Dedifferentiated amniotic fluid mesenchymal stem cell (primary cell): ENCODE data around the gene METTL23.
"Not testable (repeated sequence)": the region's sequence is repeated elsewhere in the genome, so short reads cannot be mapped to it uniquely, and the experiment has no call there.

ENCODE experiments used
- DNase-seq: peaks from one replicate; pipeline ENCODE4 v3.0.0-alpha.2; 2016; ENCODE audit errors: extremely low spot score

The METTL23 gene

DNA sequence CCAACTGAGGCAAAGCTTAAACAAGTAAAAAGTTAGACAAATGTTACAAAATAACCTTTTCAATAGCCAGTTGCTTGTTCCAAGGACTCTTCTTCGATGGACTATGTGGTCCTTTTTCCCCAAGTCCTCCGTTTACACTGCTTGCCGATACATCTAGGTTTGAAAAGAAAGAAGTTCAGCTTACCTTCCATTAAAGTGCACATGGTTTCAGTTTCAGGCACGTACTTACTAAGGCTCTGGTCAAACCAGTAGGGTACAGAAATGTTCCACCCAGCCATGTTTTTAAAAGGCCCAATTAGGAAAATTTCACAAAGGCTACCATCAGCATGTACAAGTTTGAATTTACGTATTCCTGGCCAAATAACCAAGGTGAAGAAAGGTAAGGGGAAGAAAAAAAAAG lies 8.4 kb downstream of the METTL23 start:
- no peak for DNase-seq

DNA sequence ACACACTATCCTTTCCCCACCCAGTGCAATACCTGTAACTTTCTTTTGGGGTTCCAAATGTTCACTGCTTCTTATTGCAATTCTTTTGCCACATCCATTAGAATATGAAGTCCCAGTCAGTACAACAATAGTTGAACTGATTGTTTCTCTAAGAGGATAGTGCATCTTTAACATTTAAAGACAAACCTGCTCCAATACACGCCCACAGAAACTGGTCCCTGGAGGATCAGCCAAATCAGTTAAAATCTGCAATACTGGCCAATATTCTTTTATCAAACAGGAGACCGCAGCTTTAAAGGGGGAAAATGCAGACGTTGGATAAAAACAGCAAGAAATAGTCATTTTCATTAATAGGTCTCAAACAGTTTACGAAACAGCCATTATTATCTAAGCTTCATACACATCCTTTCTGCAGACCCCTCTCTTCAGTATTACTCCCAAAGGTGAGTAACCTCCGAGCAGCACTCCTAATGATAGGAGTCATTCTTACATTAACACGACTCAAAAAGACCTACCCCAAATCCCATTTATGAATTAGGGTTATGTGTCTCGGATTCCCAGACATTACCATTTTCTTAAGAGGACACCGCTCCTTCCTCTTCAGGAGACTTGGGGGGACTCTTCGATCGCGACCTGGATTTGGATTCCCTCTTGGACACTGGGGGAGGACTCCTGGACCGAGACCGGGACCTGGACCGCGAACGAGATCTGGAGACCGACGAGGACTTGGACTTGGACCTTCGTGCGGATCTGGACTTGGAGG lies 9.1 kb downstream of the METTL23 start:
- DNase-seq, result no peak

DNA sequence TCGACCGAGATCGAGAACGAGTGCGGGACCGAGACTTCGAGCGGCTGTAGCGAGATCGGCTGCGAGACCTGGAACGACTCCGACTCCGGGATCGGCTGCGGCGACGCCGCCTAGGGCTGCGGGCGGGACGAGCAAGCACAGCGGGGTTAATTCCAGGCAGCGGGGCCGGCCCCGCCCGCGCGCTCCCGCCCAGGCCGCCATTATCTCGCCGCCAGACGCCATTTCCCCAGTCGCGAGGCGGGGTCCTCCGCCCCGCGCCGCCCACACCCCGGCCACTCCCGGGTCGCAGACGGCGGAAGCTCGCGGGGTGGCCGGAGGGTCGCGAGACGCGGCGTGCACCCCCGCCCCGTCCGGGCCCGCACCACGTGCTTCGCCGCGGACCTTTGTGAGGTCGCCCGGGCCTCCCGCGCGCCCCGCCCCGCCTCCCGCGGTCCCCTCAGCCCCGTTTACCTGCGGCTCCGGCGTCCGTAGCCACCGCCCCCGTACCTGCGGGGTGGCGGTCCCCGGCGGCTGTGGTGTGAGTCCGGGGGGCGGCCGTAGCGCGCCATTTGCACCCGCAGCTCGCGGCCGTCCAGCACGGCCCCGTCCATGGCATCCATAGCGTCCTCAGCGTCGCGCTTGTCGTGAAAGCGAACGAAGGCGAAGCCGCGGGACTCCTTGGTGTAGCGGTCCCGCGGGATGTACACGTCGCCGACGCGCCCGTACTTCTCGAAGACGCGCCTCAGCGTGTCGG lies 9.9 kb downstream of the METTL23 start:
- peak; percentile 64 for DNase-seq

DNA sequence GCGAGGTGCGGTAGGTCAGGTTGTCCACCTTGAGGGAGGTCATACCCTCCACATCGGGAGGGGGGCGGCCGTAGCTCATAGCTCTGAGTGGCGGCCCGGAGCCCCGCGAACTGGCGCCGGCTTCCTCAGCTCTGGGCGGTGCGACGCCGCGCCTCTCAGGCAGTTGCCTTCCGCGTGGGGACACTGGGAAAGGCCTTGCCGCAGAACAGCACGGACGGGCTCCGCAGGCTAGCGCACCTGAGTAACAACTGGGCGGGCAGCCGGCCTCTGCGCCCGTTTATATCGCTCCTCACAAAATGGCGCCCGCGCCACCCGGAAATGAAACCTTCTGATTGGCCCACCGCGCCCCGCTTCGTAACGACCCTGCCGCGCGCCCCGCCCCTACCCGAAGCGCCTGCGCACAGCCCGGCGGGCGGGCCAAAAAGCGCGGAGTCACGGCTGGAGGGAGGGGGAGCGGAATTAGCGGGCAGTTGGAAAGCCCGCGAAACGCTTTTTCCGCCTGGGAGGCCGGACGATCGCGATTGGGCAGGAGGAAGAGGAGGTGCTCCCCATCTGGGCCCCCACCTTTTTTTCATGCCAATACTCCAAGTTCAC lies 10.5 kb downstream of the METTL23 start, which contains the start of gene SRSF2:
SRSF2 (minus strand) TSS at position 250 of the 594 bp plus-strand sequence; CDS start at position 79, 171 bp downstream.
- peak; percentile 98 for DNase-seq

DNA sequence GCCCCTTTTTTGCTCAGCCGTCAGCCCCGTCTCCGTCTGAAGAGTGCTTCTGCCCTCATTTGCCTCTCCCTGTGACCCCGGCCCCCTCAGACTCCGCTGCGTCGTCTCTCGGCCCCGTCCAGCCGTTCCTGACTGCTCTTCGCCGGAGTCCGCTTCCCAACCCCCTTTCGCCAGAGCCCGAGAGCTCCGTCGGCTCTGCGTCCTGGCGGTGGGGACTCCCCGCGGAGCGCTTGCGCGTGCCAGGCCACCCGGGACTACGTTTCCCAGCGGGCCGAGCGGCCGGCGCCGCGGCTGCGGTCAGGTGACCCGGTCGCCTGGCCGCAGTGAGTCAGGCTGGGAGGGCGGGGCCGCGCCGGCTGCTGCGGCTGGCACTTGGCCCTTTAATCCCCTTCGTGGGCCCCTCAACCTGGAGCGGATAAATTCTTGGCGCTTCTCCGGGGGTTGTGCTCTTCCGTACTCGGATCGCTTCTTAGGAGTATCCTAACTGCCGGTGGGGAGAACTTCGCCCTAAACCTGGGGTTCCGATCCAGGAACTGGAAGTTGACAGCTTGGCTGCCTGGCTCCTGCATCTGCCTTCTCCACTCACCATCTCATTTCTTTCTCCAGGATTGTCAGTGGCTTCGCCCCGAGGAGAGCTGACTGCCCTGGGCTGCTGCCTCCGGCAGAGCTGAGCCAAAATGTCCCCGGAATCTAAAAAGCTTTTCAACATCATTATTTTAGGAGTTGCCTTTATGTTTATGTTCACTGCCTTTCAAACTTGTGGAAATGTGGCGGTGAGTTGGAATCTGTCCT lies 11.2 kb downstream of the METTL23 start, which contains the start of gene MFSD11:
MFSD11 (plus strand) TSS at position 444 of the 792 bp plus-strand sequence; CDS start at position 678, 234 bp downstream.
- peak; percentile 89 for DNase-seq

DNA sequence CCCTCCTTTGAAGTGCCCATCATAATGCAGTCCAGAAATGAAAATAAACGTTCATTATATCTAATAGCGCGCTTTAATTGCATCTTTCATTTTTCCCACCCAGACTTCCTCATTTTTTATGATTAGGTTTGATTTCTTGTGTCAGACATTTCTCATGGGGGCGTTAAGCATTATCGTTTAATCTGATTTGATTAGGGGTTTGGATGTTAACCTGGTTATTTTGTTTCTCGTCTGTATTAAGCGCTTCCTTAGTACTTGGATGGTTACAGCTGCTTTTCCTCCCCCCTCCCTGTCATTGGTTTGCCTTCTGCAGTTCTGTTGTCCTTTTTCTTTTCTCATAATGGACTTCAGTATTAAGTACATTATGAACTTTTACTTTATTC lies 11.8 kb downstream of the METTL23 start:
- no peak for DNase-seq

DNA sequence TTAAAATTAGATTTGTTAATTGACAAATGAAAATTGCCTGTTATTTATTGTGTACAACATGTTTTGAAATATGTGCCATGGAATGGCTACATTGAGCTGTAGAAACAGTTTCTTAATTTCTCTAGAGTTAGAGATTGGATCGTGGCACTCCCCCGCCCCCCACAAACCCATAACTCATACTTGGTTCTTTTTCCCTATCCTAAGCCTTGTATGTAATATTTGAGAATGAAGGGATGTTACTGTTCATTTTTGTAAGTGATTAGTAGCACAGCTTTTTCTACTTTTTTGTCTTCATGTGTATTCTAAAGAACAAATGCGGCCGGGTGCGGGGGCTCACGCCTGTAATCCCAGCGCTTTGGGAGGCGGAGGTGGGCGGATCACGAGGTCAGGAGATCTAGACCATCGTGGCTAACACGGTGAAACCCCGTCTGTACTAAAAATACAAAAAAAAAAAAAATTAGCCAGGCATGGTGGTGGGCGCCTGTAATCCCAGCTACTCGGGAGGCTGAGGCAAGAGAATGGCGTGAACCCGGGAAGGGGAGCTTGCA lies 13.0 kb downstream of the METTL23 start:
- not testable (repeated sequence) for DNase-seq

DNA sequence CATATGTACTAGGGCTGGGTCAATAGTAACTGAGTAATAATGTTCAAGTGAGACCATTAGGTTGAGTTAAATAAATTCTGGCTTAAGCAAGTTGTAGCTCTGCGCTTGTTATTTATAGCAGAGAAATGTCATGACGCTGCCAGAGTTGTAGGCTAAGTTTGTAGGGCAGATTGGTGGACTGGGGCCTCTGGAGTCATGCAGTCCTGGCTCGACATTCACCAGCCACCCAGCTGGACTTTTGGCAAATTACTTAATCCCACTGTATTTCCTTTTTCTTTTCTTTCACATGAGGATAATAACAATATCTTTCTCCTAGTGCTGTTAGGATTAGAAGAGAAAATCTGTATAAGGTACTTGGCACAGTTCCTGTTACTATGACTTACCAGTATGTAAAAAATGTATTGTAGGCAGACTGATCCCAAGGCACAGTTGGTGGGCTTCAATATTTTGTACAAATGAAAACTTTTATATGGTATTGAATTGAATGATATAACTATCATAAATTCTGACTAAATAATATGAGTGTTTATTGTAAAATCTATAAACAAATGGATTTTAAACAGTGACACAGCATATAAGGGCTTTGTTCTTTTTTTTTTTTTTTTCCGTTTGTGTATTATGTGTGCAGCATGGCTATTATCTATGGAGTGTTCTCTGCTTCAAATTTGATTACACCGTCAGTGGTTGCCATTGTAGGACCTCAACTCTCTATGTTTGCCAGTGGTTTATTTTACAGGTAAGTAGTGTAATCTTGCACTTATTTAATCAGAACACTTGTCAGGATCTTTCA lies 13.9 kb downstream of the METTL23 start:
- no peak for DNase-seq

DNA sequence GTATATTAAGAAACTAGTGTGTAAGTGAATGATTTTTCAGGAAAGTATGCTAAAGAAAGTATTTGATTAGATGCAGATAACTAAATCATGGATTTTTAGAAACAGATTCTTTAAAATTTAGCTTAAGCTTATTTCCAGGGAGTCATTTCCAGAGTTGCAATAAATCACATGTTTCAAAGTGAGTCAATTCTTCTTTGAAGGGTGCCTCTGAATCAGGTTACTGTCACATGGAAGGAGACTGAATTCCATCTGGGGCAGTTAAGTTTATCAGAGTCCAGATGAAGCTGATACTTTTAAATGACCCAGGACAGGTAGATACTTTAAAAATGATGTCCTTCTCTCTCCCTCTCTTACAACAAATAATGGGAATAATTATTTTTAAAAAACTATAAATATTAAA lies 16.3 kb downstream of the METTL23 start:
- DNase-seq, result no peak

DNA sequence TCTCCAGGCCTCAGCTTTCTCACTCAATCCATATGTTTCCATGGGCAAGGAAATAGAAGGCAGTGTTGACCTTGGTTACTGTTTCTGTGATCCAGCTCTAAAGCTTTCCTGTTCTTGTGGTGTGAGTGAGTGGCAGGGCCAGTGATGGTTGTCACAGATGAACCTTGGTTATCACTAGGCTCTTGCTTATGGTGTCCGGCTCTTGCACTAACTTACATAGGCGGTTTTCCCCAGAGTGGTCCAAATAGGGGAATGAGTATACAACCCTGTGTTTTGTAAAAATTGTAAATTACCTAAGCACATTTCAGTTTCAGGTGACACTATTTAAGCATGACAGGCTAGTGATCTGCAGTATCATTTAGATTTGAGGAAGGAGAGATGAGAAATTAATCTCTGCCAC lies 18.1 kb downstream of the METTL23 start:
- no peak for DNase-seq

DNA sequence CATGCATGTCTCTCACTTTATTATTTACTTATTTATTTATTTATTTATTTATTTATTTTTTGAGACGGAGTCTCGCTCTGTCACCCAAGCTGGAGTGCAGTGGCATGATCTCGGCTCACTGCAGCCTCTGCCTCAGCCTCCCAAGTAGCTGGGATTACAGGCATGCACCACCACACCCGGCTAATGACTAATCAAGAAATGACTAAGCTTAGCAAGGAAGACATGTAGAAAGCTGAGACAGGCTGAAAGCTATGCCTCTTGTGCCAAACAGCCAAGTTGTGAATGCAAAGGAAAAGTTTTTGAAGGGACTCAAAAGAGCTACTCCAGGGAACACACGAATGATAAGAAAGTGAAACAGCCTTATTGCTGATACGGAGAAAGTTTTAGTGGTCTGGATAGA lies 19.1 kb downstream of the METTL23 start:
- not testable (repeated sequence) for DNase-seq

DNA sequence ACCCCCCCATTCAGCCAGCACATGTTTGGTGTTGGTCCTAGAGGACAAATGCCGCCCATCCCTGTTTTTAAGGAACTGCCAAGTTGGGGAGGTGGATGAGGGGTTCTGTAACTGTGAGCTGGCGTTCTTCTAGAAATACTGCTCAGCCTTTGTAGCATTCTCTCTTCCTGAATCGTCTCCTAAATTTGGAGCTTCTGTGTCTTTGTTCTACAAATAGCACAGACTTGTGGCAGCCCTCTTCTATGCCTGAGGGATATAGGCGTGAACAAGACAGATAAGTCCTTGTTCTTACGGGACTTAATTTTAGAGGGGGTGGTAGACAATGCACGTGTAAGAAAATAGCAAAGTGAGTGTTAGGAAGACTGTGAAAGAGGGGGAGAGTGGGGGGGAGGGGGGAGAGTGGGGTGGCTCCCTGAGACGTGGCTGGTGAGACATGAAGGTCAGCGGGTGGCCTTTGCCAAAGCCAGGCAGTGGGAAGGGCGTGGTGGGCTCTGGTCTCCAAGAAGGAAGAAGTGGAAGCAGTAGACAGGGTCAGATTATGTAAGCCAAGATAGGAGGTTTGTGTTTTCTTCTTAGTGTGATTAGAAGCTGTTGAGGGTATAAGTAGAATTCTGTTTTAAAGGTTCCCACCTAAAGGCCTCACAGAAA lies 21.2 kb downstream of the METTL23 start:
- DNase-seq, result no peak

DNA sequence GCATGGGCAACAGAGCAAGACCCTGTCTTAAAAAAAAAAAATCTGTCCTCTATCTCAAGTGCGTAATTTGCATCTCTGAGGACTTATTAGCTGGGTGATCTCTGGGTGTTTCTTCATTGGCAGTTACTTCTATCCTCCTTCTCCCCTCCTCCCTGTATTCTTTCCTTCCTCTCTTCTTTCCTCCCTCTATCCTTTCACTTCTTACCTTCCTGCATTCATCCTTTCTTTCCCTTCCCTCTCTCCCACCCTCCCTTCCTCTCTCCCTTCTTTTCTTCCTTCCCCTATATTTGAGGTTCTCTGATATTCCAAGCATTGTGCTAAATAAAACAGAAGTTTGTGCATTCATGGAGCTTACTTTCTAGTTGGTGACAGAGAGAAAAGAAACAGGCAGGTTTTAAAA lies 22.0 kb downstream of the METTL23 start:
- DNase-seq, result no peak

DNA sequence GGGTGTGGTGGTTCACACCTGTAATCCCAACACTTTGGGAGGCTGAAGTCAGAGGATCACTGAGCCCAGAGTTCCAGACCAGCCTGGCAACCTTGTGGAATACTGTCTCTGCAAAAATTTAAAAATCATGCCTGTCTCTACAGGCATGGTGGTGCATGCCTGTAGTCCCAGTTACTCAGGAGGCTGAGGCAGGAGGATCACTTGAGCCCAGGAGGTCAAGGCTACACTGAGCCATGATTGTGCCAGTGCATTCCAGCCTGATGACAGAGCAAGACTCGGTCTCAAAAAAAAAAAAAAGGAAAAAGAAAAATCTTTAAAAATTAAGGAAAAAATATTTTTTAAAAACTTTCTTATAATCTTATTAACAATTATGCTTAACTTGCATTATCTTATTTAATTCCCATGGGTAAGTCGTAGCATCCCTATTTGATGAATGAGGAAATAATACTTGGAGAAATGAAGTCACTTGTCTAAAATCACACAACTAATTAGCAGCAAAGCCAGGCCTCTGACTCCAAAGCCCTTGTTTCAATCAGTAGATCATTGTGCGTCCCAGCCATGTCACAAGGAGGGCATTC lies 24.9 kb downstream of the METTL23 start:
- no peak for DNase-seq

DNA sequence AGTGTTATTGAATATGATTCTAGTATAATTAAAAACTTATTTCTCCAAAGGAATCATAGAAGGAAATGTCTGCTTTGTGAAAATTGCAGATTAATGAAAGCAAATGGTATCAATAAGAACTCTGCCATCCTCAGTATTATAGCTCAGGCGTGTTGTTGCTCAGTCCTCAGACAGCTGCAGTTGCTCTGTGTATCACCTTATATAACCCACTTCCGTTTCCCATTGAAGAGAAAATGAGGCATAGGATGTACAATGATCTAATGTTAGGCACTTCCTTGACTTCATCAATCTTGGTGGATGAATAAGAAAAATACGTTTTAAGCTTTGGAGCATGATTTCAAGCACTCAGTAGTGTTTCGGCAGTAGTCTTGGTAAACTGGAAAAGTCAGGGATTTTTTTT lies 25.4 kb downstream of the METTL23 start:
- DNase-seq, result no peak

DNA sequence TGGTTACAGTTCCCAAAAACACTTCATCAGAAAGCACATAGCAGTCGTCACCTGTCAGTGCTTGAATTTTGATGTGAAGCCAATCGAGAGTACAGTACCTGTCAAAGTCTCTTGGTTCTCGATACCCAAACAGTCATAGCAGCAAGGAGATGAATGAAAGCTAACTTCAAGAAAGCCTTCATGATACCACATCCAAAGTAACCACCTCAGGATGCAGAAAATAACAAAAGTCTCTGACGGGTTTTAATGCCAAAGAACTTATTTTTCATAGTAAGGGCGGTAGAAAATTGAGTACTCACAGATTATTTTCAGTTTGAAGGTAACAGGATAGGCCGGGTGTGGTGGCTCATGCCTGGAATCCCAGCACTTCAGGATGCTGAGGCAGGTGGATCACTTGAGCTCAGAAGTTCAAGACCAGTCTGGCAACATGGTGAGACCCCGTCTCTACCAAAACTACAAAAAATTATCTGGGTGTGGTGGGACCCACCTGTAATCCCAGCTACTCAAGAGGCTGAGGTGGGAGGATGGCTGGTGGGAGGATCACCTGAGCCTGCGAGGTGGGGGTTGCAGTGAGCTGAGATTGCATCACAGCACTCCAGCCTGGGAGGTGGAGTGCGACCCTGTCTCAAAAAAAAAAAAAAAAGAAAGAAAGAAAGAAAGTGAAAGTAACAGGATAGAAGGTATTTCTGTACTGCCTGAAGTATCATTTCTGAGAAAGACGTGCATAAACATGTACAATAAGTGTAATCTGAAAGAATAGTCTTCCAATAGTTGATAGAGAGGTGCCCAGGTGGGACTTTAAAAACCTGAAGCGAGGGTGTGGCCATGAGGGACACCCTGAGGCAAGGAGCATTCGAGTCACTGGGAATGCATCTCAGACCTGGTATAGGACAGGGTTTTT lies 26.7 kb downstream of the METTL23 start:
- DNase-seq, result no peak

DNA sequence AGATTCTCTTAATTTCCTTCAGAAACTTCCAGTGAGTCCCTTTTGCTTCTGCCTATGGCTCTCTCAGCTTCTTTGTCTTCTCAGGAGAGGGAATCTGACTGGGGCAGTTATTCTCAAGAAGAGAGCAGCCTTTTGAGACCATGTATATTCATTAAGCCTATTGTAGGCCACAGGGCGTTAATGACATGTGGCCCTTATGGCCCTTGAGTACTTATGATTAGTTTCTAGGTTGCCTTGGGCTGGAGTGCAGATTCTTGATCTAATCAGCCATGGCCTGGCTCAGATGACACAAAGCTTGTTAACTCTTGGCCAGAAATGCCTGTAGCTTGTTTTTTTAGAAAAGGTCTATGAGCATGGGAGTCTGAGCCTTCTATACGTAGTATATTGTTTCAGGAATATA lies 28.6 kb downstream of the METTL23 start:
- DNase-seq, result no peak

DNA sequence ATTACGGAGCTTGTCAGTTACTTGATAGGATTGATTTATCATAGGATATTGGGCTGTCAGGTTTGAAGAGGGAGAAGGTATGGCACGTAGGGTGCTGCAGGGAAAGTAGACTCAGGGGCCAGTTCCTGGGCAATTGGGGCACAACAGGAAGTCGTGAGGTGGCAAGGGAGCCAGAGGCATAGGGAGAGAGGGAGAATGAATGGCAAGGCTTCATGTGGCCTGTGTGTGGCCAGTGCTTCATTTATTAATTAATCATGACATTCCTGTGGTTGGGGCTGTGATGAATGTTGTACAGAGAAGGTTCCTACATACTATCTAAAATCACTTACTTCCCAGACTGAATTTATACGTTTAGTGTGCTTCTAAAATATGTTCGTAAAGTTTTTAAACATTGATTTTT lies 30.6 kb downstream of the METTL23 start:
- no peak for DNase-seq

DNA sequence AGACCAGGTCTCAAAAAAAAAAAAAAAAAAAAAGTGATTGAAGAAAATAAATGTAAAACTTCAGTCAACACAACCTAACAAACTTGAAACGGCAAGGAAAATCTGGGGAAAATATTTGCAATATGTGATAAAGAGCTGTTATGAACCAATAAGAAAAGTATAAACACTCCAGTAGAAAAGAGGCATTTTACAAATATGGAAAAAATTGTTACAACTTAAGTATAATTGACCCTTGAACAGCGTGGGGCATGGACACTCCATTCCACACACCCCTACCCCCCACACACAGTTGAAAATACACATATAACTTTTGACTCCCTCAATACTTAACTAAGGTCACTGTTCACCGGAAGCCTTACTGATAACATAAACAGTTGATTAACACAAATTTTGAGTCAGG lies 31.9 kb downstream of the METTL23 start:
- DNase-seq, result no peak
